PC-3 (cell line): ENCODE measurements around the gene ACAP3. TPM values are rescaled to one million over a fixed set of nuclear protein-coding genes. Genes with fewer than 3 reads are reported as not detected.
A peak's percentile ranks its signal among the peaks of the same experiment; 100 is the strongest.

Experiments
- ATAC-seq: fragments of 200-7000 bp; cut with Tn5 transposase; 2 replicates; pipeline ENCODE4 v1.9.1; 2020; ENCODE audit warnings: mild to moderate bottlenecking, moderate library complexity
- BruUV-seq: library from RNA; stranded (reverse); fragments of 400-500 nt; replicated peaks from 2 replicates; lab custom pipeline; 2021; lab: Mats Ljungman, UMichigan
- CTCF ChIA-PET: fragments of 300-600 bp; sonication (Branson Sonifier 250); formaldehyde crosslinking; loops from one replicate; lab custom pipeline; 2022; ENCODE audit warnings: antibody characterized with exemption; lab: Charles Lee
- POLR2A ChIA-PET: fragments of 300-600 bp; sonication (Branson Sonifier 250); formaldehyde crosslinking; loops from one replicate; lab custom pipeline; 2022; ENCODE audit warnings: antibody characterized with exemption; ENCODE audit not compliant: unreplicated experiment; lab: Charles Lee
- DNase-seq: peaks from one replicate; pipeline ENCODE4 v3.0.0-alpha.2; 2015
- H2AFZ ChIP-seq: fragments of 300-600 bp; sonication (generic); 2 replicates; pipeline ENCODE4 v1.6.0; 2016; ENCODE audit warnings: antibody characterized with exemption, low read length
- H3F3A ChIP-seq: fragments of 300-600 bp; sonication (generic); one replicate; pipeline ENCODE4 v1.6.0; 2017; ENCODE audit warnings: antibody characterized with exemption, low read length, control low read depth, mild to moderate bottlenecking; ENCODE audit not compliant: unreplicated experiment
- H3K27ac ChIP-seq: fragments of 300-600 bp; sonication (generic); 2 replicates; pipeline ENCODE4 v1.5.1; 2016; ENCODE audit warnings: mild to moderate bottlenecking, low read length
- H3K27me3 ChIP-seq: fragments of 300-600 bp; sonication (generic); 2 replicates; pipeline ENCODE4 v1.6.1; 2016; ENCODE audit warnings: low read length, mixed read lengths
- H3K36me3 ChIP-seq: fragments of 300-600 bp; sonication (generic); 2 replicates; pipeline ENCODE4 v1.6.1; 2016; ENCODE audit warnings: low read depth, mixed run types, low read length, mixed read lengths
- H3K4me1 ChIP-seq: fragments of 300-600 bp; sonication (generic); 2 replicates; pipeline ENCODE4 v1.5.1; 2016; ENCODE audit warnings: low read length; ENCODE audit not compliant: insufficient read depth
- H3K4me2 ChIP-seq: fragments of 300-600 bp; sonication (generic); 2 replicates; pipeline ENCODE4 v1.6.0; 2016; ENCODE audit warnings: low read length
- H3K4me3 ChIP-seq: fragments of 300-600 bp; sonication (generic); 2 replicates; pipeline ENCODE4 v1.5.1; 2016; ENCODE audit warnings: mild to moderate bottlenecking, low read length, mixed read lengths
- H3K79me2 ChIP-seq: fragments of 300-600 bp; sonication (generic); 2 replicates; pipeline ENCODE4 v1.6.1; 2017; ENCODE audit warnings: low read length, mixed read lengths
- H3K9ac ChIP-seq: fragments of 300-600 bp; sonication (generic); 2 replicates; pipeline ENCODE4 v1.6.0; 2016; ENCODE audit warnings: mild to moderate bottlenecking, low read length
- H3K9me2 ChIP-seq: fragments of 300-600 bp; sonication (generic); replicated peaks from 2 replicates; pipeline ENCODE4 v1.6.1; 2016; ENCODE audit warnings: mixed run types, low read length, mixed read lengths
- H3K9me3 ChIP-seq: fragments of 300-600 bp; sonication (generic); 2 replicates; pipeline ENCODE4 v1.6.1; 2016; ENCODE audit warnings: low read length, mixed read lengths
- H4K20me1 ChIP-seq: fragments of 300-600 bp; sonication (generic); 2 replicates; pipeline ENCODE4 v1.6.1; 2016; ENCODE audit warnings: low read length, mixed read lengths
- CTCF ChIP-seq: fragments of 300-600 bp; sonication (generic); conservative IDR thresholded peaks from 2 replicates; pipeline ENCODE4 v1.5.1; 2017; ENCODE audit warnings: antibody characterized with exemption, low read depth, mild to moderate bottlenecking, low read length
- EZH2 ChIP-seq: fragments of 300-600 bp; sonication (generic); IDR thresholded peaks from one replicate; pipeline ENCODE4 v1.6.1; 2017; ENCODE audit warnings: antibody characterized with exemption, mild to moderate bottlenecking, low read length; ENCODE audit not compliant: unreplicated experiment
- EZH2phosphoT487 ChIP-seq: fragments of 300-600 bp; sonication (generic); IDR thresholded peaks from 2 replicates; pipeline ENCODE4 v1.6.1; 2018; ENCODE audit warnings: mild to moderate bottlenecking, antibody characterized with exemption, low read length, borderline replicate concordance
- intact Hi-C: fragments of 100-400 bp; cut with micrococcal nuclease; formaldehyde crosslinking; loops from 2 replicates; pipeline ENCODE4 v1.9.0; 2023
- total RNA-seq: library from RNA; depleted of rRNA; stranded (reverse); fragments of >200 nt; gene quantifications from 2 replicates; pipeline ENCODE4 v1.2.3, GENCODE V29; 2014

ACAP3 gene
- total RNA-seq, 1 experiment from 2014 or later: 116 TPM

- H3F3A ChIP-seq: no peaks in the 10 kb centered on the region
- H3K36me3 ChIP-seq: no peaks in the 10 kb centered on the region; the same call in 1 of the 2 replicates
- H3K4me1 ChIP-seq: peaks cover 33% of the 10 kb centered on the region
- no TSS peak for BruUV-seq
- POLR2A ChIA-PET: no interaction called here
- H3K9me2 ChIP-seq: no peaks in the 10 kb centered on the region
- intact Hi-C loops: no loop called here
- no peaks in the 10 kb centered on the region for H3K9me3 ChIP-seq
- peak overlapping the region; percentile 97 for H3K4me3 ChIP-seq
- H4K20me1 ChIP-seq: peaks cover 11% of the 10 kb centered on the region
- CTCF ChIA-PET: interaction anchor here (0.6 to 1.1 kb wide), 3 partner anchors 14 to 200 kb away, joined by 3 to 7 read pairs (median 5); no protein-coding TSS in a partner anchor
- ATAC-seq (peak; percentile 17), DNase-seq (peak; percentile 80)
- H3K9ac ChIP-seq: no peak overlapping the region
- no peaks in the 10 kb centered on the region for H3K27me3 ChIP-seq
- TF ChIP-seq CTCF: peak; percentile 37; the same call in 1 of the 2 replicates
- no peak for TF ChIP-seq EZH2phosphoT487
- peak overlapping the region; percentile 93 for H3K4me2 ChIP-seq
- H3K79me2 ChIP-seq: peaks cover 58% of the 10 kb centered on the region
- no peak overlapping the region for H3K27ac ChIP-seq
- H2AFZ ChIP-seq: no peak overlapping the region
Observed at GRCh38 chr1:1305300-1306069, 2.2 kb downstream of the ACAP3 start.

- DNase-seq (no peak), ATAC-seq (no peak)
- no peak overlapping the region for H3K9ac ChIP-seq
- H3K9me2 ChIP-seq: no peaks in the 10 kb centered on the region
- H3K4me1 ChIP-seq: peaks cover 25% of the 10 kb centered on the region
- H3K36me3 ChIP-seq: no peaks in the 10 kb centered on the region
- H3K27ac ChIP-seq: no peak overlapping the region
- H3K79me2 ChIP-seq: peaks cover 50% of the 10 kb centered on the region
- BruUV-seq: no TSS peak
- CTCF ChIA-PET: interaction anchor here (0.6 to 1.1 kb wide), 3 partner anchors 13 to 201 kb away, joined by 3 to 7 read pairs (median 5); no protein-coding TSS in a partner anchor
- no peaks in the 10 kb centered on the region for H3K9me3 ChIP-seq
- no peak overlapping the region for H2AFZ ChIP-seq
- peak overlapping the region; percentile 93 for H3K4me2 ChIP-seq
- H4K20me1 ChIP-seq: peaks cover 5% of the 10 kb centered on the region
- POLR2A ChIA-PET: no interaction called here
- TF ChIP-seq CTCF (no peak), EZH2phosphoT487 (no peak), EZH2 (no peak)
- H3K4me3 ChIP-seq: peak overlapping the region; percentile 97; the same call in 1 of the 2 replicates
- H3F3A ChIP-seq: no peaks in the 10 kb centered on the region
- intact Hi-C loops: no loop called here
- H3K27me3 ChIP-seq: no peaks in the 10 kb centered on the region
Observed at GRCh38 chr1:1304331-1305299, 3.1 kb downstream of the ACAP3 start.
